ENCODE results near the gene GATA1. TPM values are rescaled to one million over a fixed set of nuclear protein-coding genes. Genes with fewer than 3 reads are reported as not detected.

The GATA1 gene
- total and polyA plus RNA-seq, 8 donors, result 0.37 to 9.4 TPM; not detected in 6

DNA sequence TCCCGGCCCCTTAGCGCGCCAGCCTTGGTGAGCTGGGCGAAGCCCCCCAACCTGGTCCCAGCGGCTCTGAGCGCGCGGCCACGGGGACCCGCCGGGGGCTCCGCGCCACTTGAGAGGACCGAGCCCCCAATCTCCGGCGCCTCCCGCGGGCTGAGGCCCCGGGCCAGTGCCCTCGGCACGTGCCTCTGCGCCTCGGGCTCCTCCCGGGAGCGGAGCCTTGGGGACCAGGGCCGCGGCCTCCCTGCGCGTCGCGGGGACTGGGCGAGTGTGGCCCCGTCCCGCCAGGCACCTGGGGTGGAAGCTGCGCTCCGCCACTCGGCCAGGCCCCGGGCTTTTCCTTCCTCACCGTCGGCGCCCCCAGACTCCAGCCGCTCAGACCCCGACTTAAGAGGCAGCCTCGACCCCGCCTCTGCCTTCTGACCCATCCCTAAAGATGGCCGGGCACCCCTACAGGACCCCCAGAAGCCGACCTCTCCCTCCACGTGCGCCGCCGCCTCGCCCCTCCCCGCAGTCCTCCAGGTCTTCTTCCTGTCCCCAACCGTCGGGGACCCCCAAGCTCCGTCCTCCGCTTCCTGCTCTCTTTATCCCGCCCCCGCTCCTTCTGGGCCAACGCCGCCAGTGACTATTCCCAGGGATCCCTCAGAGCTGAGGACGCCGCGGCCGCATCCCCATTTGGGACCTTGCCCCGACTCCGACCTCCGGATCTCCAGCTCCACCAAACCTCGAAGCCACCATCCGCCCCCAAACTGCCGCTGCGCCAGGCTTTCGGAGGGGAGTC, 40.7 kb downstream of the GATA1 start:
- 26 to 61% (median 55%) methylated on average over 25 to 73 of the region's 73 CpGs for WGBS, 5 donors
- DNase-seq, result no peak
- peaks cover 3 to 39% (median 36%) of the 10 kb centered on the region in 3 donors for H3K27me3 ChIP-seq
- no peak for TF ChIP-seq POLR2A (IDR thresholded peaks at IDR 0.05)
- TF ChIP-seq, protein P1, sequence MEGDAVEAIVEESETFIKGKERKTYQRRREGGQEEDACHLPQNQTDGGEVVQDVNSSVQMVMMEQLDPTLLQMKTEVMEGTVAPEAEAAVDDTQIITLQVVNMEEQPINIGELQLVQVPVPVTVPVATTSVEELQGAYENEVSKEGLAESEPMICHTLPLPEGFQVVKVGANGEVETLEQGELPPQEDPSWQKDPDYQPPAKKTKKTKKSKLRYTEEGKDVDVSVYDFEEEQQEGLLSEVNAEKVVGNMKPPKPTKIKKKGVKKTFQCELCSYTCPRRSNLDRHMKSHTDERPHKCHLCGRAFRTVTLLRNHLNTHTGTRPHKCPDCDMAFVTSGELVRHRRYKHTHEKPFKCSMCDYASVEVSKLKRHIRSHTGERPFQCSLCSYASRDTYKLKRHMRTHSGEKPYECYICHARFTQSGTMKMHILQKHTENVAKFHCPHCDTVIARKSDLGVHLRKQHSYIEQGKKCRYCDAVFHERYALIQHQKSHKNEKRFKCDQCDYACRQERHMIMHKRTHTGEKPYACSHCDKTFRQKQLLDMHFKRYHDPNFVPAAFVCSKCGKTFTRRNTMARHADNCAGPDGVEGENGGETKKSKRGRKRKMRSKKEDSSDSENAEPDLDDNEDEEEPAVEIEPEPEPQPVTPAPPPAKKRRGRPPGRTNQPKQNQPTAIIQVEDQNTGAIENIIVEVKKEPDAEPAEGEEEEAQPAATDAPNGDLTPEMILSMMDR (IDR thresholded peaks at IDR 0.05), result no peak
- no peak for TF ChIP-seq POLR2AphosphoS5 (IDR thresholded peaks at IDR 0.05)
- TF ChIP-seq EP300 (IDR thresholded peaks at IDR 0.05), result no peak
- H3K27ac ChIP-seq, result no peak overlapping the region
- peaks cover 0 to 45% (median 24%) of the 10 kb centered on the region in 4 donors for H3K36me3 ChIP-seq
- peaks cover 0 to 39% (median 14%) of the 10 kb centered on the region in 4 donors for H3K9me3 ChIP-seq
- no peak overlapping the region for H3K4me3 ChIP-seq
- intact Hi-C loops (cut with DNase I; ENCODE audit: low total_unique reads), result no loop called here
- H3K4me1 ChIP-seq, result peaks cover 0 to 6% (median 0%) of the 10 kb centered on the region in 4 donors

DNA sequence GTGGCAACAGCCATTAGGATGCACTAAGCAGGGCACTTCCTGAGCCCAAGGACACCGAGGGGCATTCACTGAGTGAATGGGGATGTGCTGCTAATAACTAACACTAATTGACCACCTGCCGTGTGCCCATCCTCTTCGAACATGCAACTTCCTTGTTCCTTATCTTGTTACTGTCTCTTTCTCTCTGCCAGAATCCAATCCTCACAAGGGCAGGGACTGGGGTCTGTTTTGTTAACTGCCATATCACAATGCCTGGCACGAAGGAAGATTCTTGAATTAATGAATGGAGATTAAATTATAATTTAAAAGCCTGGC, 41.2 kb downstream of the GATA1 start:
- TF ChIP-seq POLR2A (IDR thresholded peaks at IDR 0.05) (no peak), POLR2AphosphoS5 (IDR thresholded peaks at IDR 0.05) (no peak), EP300 (IDR thresholded peaks at IDR 0.05) (no peak)
- TF ChIP-seq, protein P1 (IDR thresholded peaks at IDR 0.05), result no peak
- Histone ChIP-seq H3K36me3 (peaks cover 0 to 40% (median 19%) of the 10 kb centered on the region in 4 donors), H3K27ac (no peak overlapping the region), H3K4me3 (no peak overlapping the region), H3K27me3 (peaks cover 6 to 45% (median 40%) of the 10 kb centered on the region in 3 donors), H3K9me3 (peaks cover 0 to 42% (median 14%) of the 10 kb centered on the region in 4 donors), H3K4me1 (peaks cover 0 to 7% (median 0%) of the 10 kb centered on the region in 4 donors)
- 50 to 76% (median 65%) methylated on average over 3 to 4 of the region's 4 CpGs for WGBS, 5 donors
- intact Hi-C loops (cut with DNase I; ENCODE audit: low total_unique reads), result no loop called here
- DNase-seq, result no peak

DNA sequence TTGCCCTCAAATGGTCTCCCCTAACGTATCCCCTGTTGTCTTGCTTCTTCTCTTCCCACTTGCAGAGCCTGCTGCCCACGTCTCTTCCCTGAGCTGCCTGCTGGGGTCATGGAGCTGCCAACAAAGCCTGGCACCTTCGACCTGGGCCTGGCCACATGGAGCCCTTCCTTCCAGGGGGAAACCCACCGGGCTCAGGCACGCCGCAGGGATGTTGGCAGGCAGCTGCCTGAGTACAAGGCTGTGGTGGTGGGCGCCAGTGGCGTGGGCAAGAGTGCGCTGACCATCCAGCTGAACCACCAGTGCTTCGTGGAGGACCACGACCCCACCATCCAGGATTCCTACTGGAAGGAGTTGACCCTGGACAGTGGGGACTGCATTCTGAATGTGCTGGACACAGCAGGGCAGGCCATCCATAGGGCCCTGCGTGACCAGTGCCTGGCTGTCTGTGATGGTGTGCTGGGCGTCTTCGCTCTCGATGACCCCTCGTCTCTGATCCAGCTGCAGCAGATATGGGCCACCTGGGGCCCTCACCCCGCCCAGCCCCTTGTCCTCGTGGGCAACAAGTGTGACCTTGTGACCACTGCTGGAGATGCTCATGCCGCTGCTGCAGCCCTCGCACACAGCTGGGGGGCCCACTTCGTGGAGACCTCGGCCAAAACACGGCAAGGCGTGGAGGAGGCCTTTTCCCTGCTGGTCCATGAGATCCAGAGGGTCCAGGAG, 42.8 kb downstream of the GATA1 start:
- no peak overlapping the region for H3K27ac ChIP-seq
- no peak for DNase-seq
- intact Hi-C loops (cut with DNase I; ENCODE audit: low total_unique reads), result no loop called here
- WGBS, 5 donors, result 81 to 92% (median 87%) methylated on average over 18 to 24 of the region's 24 CpGs
- H3K4me3 ChIP-seq, result no peak overlapping the region
- peaks cover 0 to 24% (median 3%) of the 10 kb centered on the region in 4 donors for H3K36me3 ChIP-seq
- H3K9me3 ChIP-seq, result peaks cover 0 to 42% (median 14%) of the 10 kb centered on the region in 4 donors
- peaks cover 0 to 7% (median 0%) of the 10 kb centered on the region in 4 donors for H3K4me1 ChIP-seq
- no peak for TF ChIP-seq POLR2A (IDR thresholded peaks at IDR 0.05)
- peaks cover 6 to 59% (median 47%) of the 10 kb centered on the region in 3 donors for H3K27me3 ChIP-seq

DNA sequence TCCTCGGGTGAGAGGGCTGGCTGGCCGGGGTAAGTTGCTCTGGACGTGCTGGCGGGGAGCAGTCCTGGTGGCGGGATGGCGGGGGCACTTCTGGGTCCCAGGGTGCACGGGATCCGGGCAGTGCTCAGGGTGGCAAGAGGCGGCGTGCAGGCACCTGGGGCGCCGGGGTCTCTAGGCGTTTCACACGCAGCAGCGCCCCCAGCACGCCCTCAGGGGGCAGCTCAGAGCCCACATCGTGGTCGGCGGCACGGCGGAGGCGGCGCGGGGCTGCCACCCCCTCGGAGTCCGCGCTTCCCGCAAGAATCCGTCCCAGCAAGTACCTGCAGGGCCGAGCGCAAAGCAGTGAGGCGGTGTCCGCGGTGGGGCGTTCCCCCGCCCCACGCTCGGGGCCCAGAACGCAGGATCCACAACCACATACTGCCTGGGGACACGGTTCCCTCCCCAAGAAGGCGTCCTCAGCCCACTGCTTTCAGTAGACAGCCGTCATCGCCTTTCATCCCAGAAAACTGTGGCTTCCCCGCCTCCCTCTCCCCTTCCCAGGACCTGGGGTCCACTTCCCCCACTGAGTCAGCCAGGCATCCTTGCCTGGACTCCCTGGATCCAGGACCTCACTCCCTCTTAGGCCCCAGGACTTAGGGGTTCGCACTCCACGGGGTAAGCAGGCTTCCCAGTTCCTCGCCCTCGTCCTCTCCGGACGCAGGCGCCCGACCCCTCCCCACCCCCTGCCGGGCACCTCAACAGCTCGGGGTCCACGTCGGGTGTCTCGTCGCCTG, 44.9 kb downstream of the GATA1 start:
- no peak for TF ChIP-seq EP300 (IDR thresholded peaks at IDR 0.05)
- TF ChIP-seq POLR2AphosphoS5 (IDR thresholded peaks at IDR 0.05), result no peak
- TF ChIP-seq, protein P1 (IDR thresholded peaks at IDR 0.05), result no peak
- TF ChIP-seq POLR2A (IDR thresholded peaks at IDR 0.05), result no peak
- intact Hi-C loops (cut with DNase I; ENCODE audit: low total_unique reads), result no loop called here
- H3K9me3 ChIP-seq, result peaks cover 0 to 26% (median 7%) of the 10 kb centered on the region in 4 donors
- peaks cover 6 to 70% (median 64%) of the 10 kb centered on the region in 3 donors for H3K27me3 ChIP-seq
- peaks cover 0 to 18% (median 6%) of the 10 kb centered on the region in 4 donors for H3K4me1 ChIP-seq
- H3K27ac ChIP-seq, result no peak overlapping the region
- WGBS, 5 donors, result 15 to 45% (median 31%) methylated on average over 12 to 58 of the region's 58 CpGs
- peak overlapping the region in 1 of 4 donors; percentile 22 for H3K4me3 ChIP-seq
- H3K36me3 ChIP-seq, result peaks cover 0 to 4% (median 0%) of the 10 kb centered on the region in 4 donors
- DNase-seq, result no peak
